Globus pallidus (tissue), 1 donor: ENCODE measurements around the gene PPP1R36.
"Not testable (repeated sequence)": the region's sequence is repeated elsewhere in the genome, so short reads cannot be mapped to it uniquely, and the experiment has no call there.

Source experiments
- DNase-seq: peaks from one replicate; pipeline ENCODE4 v3.0.0-alpha.2; 2015; ENCODE audit warnings: low spot score

PPP1R36 gene

GRCh38 chr14:64566651-64567122, 16.9 kb downstream of the PPP1R36 start:
- peak; percentile 68 for DNase-seq

GRCh38 chr14:64569138-64569631, 19.4 kb downstream of the PPP1R36 start:
- DNase-seq: peak; percentile 87

GRCh38 chr14:64569646-64570045, 19.9 kb downstream of the PPP1R36 start:
- not testable (repeated sequence) for DNase-seq

- DNase-seq: no peak
Measured at GRCh38 chr14:64572386-64573104, 22.8 kb downstream of the PPP1R36 start.

GRCh38 chr14:64573109-64573508, 23.3 kb downstream of the PPP1R36 start:
- DNase-seq: peak; percentile 97

GRCh38 chr14:64574371-64575107, 24.8 kb downstream of the PPP1R36 start:
- DNase-seq: no peak

- DNase-seq: no peak
Measured at GRCh38 chr14:64577211-64577610, 27.4 kb downstream of the PPP1R36 start.

GRCh38 chr14:64580467-64580866, 30.7 kb downstream of the PPP1R36 start:
- DNase-seq: no peak

- no peak for DNase-seq
Measured at GRCh38 chr14:64581363-64581762, 31.6 kb downstream of the PPP1R36 start.

GRCh38 chr14:64581817-64582216, 32.1 kb downstream of the PPP1R36 start:
- DNase-seq: no peak

- no peak for DNase-seq
Measured at GRCh38 chr14:64584190-64584589, 34.4 kb downstream of the PPP1R36 start.

GRCh38 chr14:64591809-64592208, 42.0 kb downstream of the PPP1R36 start:
- DNase-seq: no peak

GRCh38 chr14:64594438-64594837, 44.7 kb downstream of the PPP1R36 start:
- no peak for DNase-seq

- DNase-seq: no peak
Measured at GRCh38 chr14:64598404-64598803, 48.6 kb downstream of the PPP1R36 start.

- DNase-seq: no peak
Measured at GRCh38 chr14:64601571-64601970, 51.8 kb downstream of the PPP1R36 start.

- DNase-seq: no peak
Measured at GRCh38 chr14:64602826-64603225, 53.1 kb downstream of the PPP1R36 start.

GRCh38 chr14:64604001-64604400, 54.2 kb downstream of the PPP1R36 start:
- no peak for DNase-seq

- DNase-seq: no peak
Measured at GRCh38 chr14:64604881-64605280, 55.1 kb downstream of the PPP1R36 start.

GRCh38 chr14:64605926-64606685, 56.3 kb downstream of the PPP1R36 start:
- DNase-seq: no peak

GRCh38 chr14:64610049-64610746, 60.4 kb downstream of the PPP1R36 start:
- DNase-seq: no peak

- DNase-seq: peak; percentile 35
Measured at GRCh38 chr14:64611358-64612020, 61.7 kb downstream of the PPP1R36 start.
